Measurements from ENCODE around the gene ATG7. TPM values are rescaled to one million over a fixed set of nuclear protein-coding genes. Genes with fewer than 3 reads are reported as not detected.

Gene ATG7
- total and polyA plus RNA-seq, 11 donors: 4.4 to 45.1 (median 14.4) TPM

DNA sequence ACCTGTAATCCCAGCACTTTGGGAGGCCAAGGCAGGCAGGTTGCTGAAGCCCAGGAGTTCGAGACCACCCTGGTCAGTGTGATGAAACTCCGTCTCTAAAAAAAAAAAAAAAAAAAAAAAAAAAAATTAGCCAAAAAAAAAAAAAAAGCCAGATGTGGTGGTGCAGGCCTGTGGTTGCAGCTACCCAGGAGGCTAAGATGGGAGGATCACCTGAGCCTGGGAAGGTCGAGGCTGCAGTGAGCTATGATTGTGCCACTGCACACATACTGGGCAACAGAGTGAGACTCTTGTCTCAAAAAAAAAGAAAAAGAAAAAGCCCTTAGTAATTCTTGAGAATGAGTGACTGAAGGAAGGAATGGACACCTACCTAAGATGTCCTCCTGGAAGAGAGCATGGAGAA lies 266.4 kb downstream of the ATG7 start:
- ATAC-seq: no peak
- intact Hi-C loops (cut with DNase I): loop anchor here in 2 of 10 donors (10.0 kb wide), 2 partner anchors 74 to 144 kb away; no protein-coding TSS in a partner anchor
- Histone ChIP-seq H3K9me3 (no peaks in the 10 kb centered on the region), H3K27me3 (no peaks in the 10 kb centered on the region), H3K27ac (no peak overlapping the region), H3K4me1 (peaks cover 0 to 12% (median 7%) of the 10 kb centered on the region in 12 donors), H3K36me3 (no peaks in the 10 kb centered on the region), H3K4me3 (no peak overlapping the region)
- no peak for DNase-seq
- WGBS, 4 donors: 96 to 99% (median 98%) methylated on average over 3 of the region's 3 CpGs
- no peak for TF ChIP-seq POLR2A (IDR thresholded peaks at IDR 0.05)
- TF ChIP-seq, protein P1, sequence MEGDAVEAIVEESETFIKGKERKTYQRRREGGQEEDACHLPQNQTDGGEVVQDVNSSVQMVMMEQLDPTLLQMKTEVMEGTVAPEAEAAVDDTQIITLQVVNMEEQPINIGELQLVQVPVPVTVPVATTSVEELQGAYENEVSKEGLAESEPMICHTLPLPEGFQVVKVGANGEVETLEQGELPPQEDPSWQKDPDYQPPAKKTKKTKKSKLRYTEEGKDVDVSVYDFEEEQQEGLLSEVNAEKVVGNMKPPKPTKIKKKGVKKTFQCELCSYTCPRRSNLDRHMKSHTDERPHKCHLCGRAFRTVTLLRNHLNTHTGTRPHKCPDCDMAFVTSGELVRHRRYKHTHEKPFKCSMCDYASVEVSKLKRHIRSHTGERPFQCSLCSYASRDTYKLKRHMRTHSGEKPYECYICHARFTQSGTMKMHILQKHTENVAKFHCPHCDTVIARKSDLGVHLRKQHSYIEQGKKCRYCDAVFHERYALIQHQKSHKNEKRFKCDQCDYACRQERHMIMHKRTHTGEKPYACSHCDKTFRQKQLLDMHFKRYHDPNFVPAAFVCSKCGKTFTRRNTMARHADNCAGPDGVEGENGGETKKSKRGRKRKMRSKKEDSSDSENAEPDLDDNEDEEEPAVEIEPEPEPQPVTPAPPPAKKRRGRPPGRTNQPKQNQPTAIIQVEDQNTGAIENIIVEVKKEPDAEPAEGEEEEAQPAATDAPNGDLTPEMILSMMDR (IDR thresholded peaks at IDR 0.05): no peak

DNA sequence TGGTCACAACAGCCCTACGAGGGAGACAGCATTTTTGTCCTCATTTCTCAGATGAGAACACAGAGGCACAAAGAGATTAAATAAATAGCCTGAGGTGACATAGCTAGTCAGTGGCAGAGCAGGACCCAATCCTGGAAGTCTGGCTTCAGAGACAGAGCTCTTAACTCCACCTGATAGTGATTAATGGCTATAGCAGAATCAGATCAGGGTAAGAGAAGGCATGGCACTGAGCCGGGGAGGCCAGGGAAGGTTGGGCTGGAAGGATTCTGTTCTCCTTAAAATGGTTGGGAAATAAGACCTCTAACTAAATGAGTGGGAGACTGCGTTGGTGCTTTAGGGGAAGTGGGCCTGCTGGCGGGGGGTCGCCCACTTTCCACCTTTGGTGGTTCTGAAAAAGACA lies 267.0 kb downstream of the ATG7 start:
- H3K36me3 ChIP-seq: no peaks in the 10 kb centered on the region
- no peak overlapping the region for H3K4me3 ChIP-seq
- peak in 1 of 5 donors; percentile 14 for DNase-seq
- no peak overlapping the region for H3K27ac ChIP-seq
- intact Hi-C loops (cut with DNase I): loop anchor here in 2 of 10 donors (10.0 kb wide), 2 partner anchors 74 to 144 kb away; no protein-coding TSS in a partner anchor
- H3K9me3 ChIP-seq: peaks cover 0 to 4% (median 0%) of the 10 kb centered on the region in 12 donors
- H3K4me1 ChIP-seq: peaks cover 0 to 11% (median 5%) of the 10 kb centered on the region in 12 donors
- no peak for ATAC-seq
- H3K27me3 ChIP-seq: no peaks in the 10 kb centered on the region
- no peak for TF ChIP-seq POLR2A (IDR thresholded peaks at IDR 0.05)
- TF ChIP-seq, protein P1 (IDR thresholded peaks at IDR 0.05): no peak
- WGBS, 4 donors: 94 to 98% (median 96%) methylated on average over 5 of the region's 5 CpGs

DNA sequence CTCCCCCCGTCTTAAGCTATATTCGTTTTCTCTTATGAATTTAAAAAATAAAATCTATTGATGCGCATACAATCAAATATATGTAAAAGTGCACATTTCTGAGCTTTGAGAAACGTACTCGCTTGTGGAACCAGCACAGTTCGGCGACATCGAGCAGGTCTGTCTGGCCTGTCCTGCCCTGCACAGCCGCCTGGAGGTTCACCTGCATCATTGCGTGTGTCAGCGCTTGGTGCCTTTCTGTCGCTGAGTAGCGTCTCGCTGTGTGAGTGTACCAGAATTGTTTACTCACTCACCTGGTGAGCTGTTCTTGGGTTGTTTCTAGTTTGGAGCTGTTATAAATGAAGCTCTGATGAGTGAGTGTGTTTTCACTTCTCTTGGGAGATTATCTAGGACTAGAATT lies 267.5 kb downstream of the ATG7 start:
- Histone ChIP-seq H3K27me3 (no peaks in the 10 kb centered on the region), H3K9me3 (peaks cover 0 to 4% (median 0%) of the 10 kb centered on the region in 12 donors), H3K36me3 (no peaks in the 10 kb centered on the region), H3K4me3 (no peak overlapping the region), H3K27ac (no peak overlapping the region), H3K4me1 (peaks cover 0 to 11% (median 8%) of the 10 kb centered on the region in 12 donors)
- 96 to 97% (median 97%) methylated on average over 14 of the region's 14 CpGs for WGBS, 4 donors
- no peak for ATAC-seq
- TF ChIP-seq, protein P1 (IDR thresholded peaks at IDR 0.05): no peak
- no peak for TF ChIP-seq POLR2A (IDR thresholded peaks at IDR 0.05)
- intact Hi-C loops (cut with DNase I): loop anchor here in 3 of 10 donors (10.0 kb wide), 3 partner anchors 65 to 145 kb away; no protein-coding TSS in a partner anchor
- DNase-seq: peak in 1 of 5 donors; percentile 52

DNA sequence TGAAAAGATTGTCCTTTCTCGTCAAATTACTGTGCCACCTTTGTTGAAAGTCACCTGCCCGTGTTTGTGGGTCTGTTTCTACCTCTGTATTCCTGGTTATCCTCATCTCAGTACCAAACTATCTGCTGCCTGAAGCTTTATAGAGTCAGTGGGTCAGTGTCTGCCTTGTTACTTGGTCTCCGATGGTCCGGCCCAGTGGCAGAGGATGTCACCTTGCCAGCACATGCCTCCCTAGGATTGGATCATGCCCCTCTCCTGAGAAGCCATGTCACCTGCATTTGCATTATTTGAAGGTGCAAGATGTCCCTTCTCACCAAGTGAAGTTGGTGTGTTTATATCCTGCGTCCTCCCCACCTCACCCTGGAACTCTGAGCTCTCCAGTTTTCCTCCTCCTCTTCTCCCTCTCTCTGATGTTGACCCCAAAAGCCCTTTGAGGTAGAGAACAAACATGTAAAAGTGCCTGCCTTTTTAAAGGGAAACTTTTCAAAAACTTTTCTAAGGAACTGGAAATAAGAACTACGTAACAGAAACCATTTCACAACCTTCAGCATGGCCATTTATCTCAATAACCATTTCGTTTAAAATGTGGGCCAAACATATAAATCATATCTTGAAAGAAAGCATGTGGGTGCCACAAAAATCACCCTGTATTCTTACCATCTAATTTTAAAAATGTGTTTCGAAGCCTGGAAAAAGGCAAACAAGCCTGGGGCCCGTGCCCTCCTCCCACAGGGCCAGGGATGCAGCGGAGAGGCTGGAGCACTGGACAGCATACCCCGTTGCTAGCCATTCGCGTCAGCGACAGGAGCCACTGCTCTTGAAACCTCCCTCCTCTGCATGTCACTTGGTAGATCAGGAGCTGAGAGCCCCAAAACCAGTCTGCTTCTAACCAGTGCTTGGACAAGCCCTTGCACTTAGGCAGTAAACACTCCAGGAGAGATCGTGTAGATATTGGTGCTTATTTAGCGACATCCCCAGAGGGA lies 269.4 kb downstream of the ATG7 start:
- no peaks in the 10 kb centered on the region for H3K36me3 ChIP-seq
- ATAC-seq: no peak
- peak in 1 of 5 donors; percentile 19 for DNase-seq
- H3K27ac ChIP-seq: no peak overlapping the region
- TF ChIP-seq, protein P1 (IDR thresholded peaks at IDR 0.05): no peak
- TF ChIP-seq POLR2A (IDR thresholded peaks at IDR 0.05): no peak
- peaks cover 0 to 4% (median 0%) of the 10 kb centered on the region in 12 donors for H3K9me3 ChIP-seq
- no peaks in the 10 kb centered on the region for H3K27me3 ChIP-seq
- intact Hi-C loops (cut with DNase I): loop anchor here in 1 of 10 donors (10.0 kb wide), 1 partner anchor 67 kb away; no protein-coding TSS in a partner anchor
- no peak overlapping the region for H3K4me3 ChIP-seq
- peaks cover 0 to 21% (median 18%) of the 10 kb centered on the region in 12 donors for H3K4me1 ChIP-seq
- 87 to 94% (median 91%) methylated on average over 16 of the region's 16 CpGs for WGBS, 4 donors

Measured in heart left ventricle (tissue), 16 donors.